A673 (cell line): ENCODE data around the gene GGA1.

Experiments used
- CTCF ChIP-seq: fragments of 300-800, 200-600 bp; sonication (generic); conservative IDR thresholded peaks from 2 replicates; pipeline ENCODE4 v1.5.1; 2017; ENCODE audit warnings: low read depth, mild to moderate bottlenecking, antibody characterized with exemption, low read length, moderate library complexity, mixed read lengths
- EZH2 ChIP-seq: fragments of 200-600 bp; sonication (generic); IDR thresholded peaks from 2 replicates; pipeline ENCODE4 v1.6.1; 2017; ENCODE audit warnings: borderline replicate concordance, low read depth, mild to moderate bottlenecking, mixed read lengths, antibody characterized with exemption, low read length; ENCODE audit not compliant: poor library complexity, severe bottlenecking

- TF ChIP-seq CTCF (no peak), EZH2 (no peak)
Measured at GRCh38 chr22:37672206-37672919, 63.7 kb downstream of the GGA1 start.
